Measurements from ENCODE around the gene PARM1.

DNA sequence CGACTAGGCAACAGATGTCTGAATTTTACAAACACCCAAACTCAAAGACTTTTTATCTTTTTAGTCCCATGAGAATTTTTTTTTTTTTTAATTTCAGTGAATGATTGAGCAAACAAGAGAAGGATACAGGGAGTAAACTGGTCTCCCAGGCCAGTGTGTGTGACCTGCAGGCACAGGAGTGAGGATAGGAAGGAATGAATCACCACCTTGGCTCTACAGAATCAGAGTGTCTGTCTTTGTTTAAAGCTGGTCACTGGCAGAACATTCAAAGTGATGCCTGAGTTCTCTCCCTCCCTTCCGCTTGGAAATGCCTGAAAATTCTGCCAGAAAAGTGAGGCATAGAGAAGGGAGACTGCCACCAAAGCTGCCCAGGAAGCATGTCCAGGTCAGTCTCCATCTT is 69.5 kb downstream of the PARM1 start:
- TF ChIP-seq, protein P1, sequence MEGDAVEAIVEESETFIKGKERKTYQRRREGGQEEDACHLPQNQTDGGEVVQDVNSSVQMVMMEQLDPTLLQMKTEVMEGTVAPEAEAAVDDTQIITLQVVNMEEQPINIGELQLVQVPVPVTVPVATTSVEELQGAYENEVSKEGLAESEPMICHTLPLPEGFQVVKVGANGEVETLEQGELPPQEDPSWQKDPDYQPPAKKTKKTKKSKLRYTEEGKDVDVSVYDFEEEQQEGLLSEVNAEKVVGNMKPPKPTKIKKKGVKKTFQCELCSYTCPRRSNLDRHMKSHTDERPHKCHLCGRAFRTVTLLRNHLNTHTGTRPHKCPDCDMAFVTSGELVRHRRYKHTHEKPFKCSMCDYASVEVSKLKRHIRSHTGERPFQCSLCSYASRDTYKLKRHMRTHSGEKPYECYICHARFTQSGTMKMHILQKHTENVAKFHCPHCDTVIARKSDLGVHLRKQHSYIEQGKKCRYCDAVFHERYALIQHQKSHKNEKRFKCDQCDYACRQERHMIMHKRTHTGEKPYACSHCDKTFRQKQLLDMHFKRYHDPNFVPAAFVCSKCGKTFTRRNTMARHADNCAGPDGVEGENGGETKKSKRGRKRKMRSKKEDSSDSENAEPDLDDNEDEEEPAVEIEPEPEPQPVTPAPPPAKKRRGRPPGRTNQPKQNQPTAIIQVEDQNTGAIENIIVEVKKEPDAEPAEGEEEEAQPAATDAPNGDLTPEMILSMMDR (IDR thresholded peaks at IDR 0.05; ENCODE audit: low read length): no peak
- no peak for TF ChIP-seq EZH2phosphoT487 (IDR thresholded peaks at IDR 0.05; ENCODE audit: low read length)

Data from MM.1S (cell line).